HepG2 (cell line): ENCODE data around the gene SAXO1. TPM values are rescaled to one million over a fixed set of nuclear protein-coding genes. Genes with fewer than 3 reads are reported as not detected.

Experiments used
- ATAC-seq: fragments of 200-7000 bp; cut with Tn5 transposase; 3 replicates; pipeline ENCODE4 v1.9.1; 2020; ENCODE audit warnings: mild to moderate bottlenecking, moderate library complexity
- BruUV-seq: library from RNA; stranded (reverse); fragments of 400-500 nt; replicated peaks from 2 replicates; lab custom pipeline; 2021; lab: Mats Ljungman, UMichigan
- CTCF ChIA-PET: fragments of 300-600 bp; formaldehyde crosslinking; extraction: SDS; loops from one replicate; lab custom pipeline; 2021; ENCODE audit warnings: low total read pairs, inconsistent platforms, low intra/inter-chr PET ratio; lab: Yijun Ruan, JAX
- POLR2A ChIA-PET: fragments of 350-600 bp; sonication (Branson Sonifier 250); formaldehyde crosslinking; loops from one replicate; lab custom pipeline; 2020; ENCODE audit warnings: antibody characterized with exemption, inconsistent platforms; lab: Yijun Ruan, JAX
- DNase-seq: peaks from one replicate; pipeline ENCODE4 v3.0.0-alpha.2; 2015; ENCODE audit warnings: low spot score
- FAIRE-seq: peaks from 3 replicates; lab custom pipeline; 2011; peaks lifted over from hg19 to GRCh38; lab: Jason Lieb, UNC
- H2AFZ ChIP-seq: one replicate; pipeline ENCODE4 v1.6.1; 2011; ENCODE audit warnings: low read length, inconsistent platforms
- H3K27ac ChIP-seq: fragments of 300-600 bp; 3 replicates; pipeline ENCODE4 v1.8.0; 2011; ENCODE audit warnings: mixed run types, mild to moderate bottlenecking, mixed read lengths, low read length, inconsistent platforms; ENCODE audit not compliant: insufficient read depth; ENCODE audit errors: extremely low read length
- H3K27me3 ChIP-seq, 2 experiments: fragments of 200-600 bp in 1 of 2; 2 replicates in 1 of 2; 3 replicates in 1 of 2; pipeline versions ENCODE4 v1.6.0 to v1.8.0; 2011; ENCODE audit warnings: low read length in 2 of 2, mild to moderate bottlenecking in 2 of 2, moderate library complexity in 2 of 2, inconsistent platforms in 1 of 2; ENCODE audit not compliant: insufficient read depth in 2 of 2, control insufficient read depth in 1 of 2
- H3K36me3 ChIP-seq, 2 experiments: fragments of 200-600 bp in 1 of 2; replicated peaks in 1 of 2; 2 replicates in 1 of 2; 3 replicates in 1 of 2; pipeline versions ENCODE4 v1.5.1 to v1.8.0; 2011; ENCODE audit warnings: low read length in 2 of 2, inconsistent platforms in 1 of 2; ENCODE audit not compliant: insufficient read depth in 2 of 2, control insufficient read depth in 1 of 2
- H3K4me1 ChIP-seq: 2 replicates; pipeline ENCODE4 v1.5.1; 2012; ENCODE audit warnings: low read length, inconsistent platforms; ENCODE audit not compliant: insufficient read depth
- H3K4me2 ChIP-seq: 2 replicates; pipeline ENCODE4 v1.6.0; 2011; ENCODE audit warnings: low read depth, low read length, inconsistent platforms
- H3K4me3 ChIP-seq, 3 experiments: fragments of 200-600 bp in 1 of 3; sonication (generic), shearing (Covaris generic) in 1 of 3; replicated peaks in 1 of 3; 2 replicates each; pipeline ENCODE4 v1.5.1; 2011 to 2016; ENCODE audit warnings: low read length in 3 of 3, inconsistent platforms in 2 of 3, low read depth in 2 of 3, mild to moderate bottlenecking in 2 of 3, control low read depth in 1 of 3, mixed read lengths in 1 of 3; ENCODE audit not compliant: insufficient read depth in 1 of 3
- H3K79me2 ChIP-seq: one replicate; pipeline ENCODE4 v1.6.1; 2011; ENCODE audit warnings: low read length, inconsistent platforms; ENCODE audit not compliant: insufficient read depth
- H3K9ac ChIP-seq: 2 replicates; pipeline ENCODE4 v1.6.0; 2011; ENCODE audit warnings: mild to moderate bottlenecking, low read depth, low read length, inconsistent platforms; ENCODE audit not compliant: insufficient read depth
- H3K9me3 ChIP-seq: 2 replicates; pipeline ENCODE4 v1.5.1; 2012; ENCODE audit warnings: mild to moderate bottlenecking, low read length
- H4K20me1 ChIP-seq: 2 replicates; pipeline ENCODE4 v1.6.0; 2011; ENCODE audit warnings: inconsistent platforms, mild to moderate bottlenecking, low read length, moderate library complexity; ENCODE audit not compliant: insufficient read depth
- GATAD2A ChIP-seq: IDR thresholded peaks from 2 replicates; pipeline ENCODE4 v1.6.1; 2016
- GZF1 ChIP-seq: sonication (generic); formaldehyde crosslinking; IDR thresholded peaks from 2 replicates; pipeline ENCODE4 v1.5.1; 2020; ENCODE audit warnings: mild to moderate bottlenecking, missing genetic modification reagents
- SKIL ChIP-seq: sonication (generic); formaldehyde crosslinking; IDR thresholded peaks from 2 replicates; pipeline ENCODE4 v1.8.0; 2022; ENCODE audit warnings: missing genetic modification reagents, mild to moderate bottlenecking, moderate library complexity, borderline replicate concordance
- SRF ChIP-seq: IDR thresholded peaks from 2 replicates; pipeline ENCODE4 v1.6.1; 2011; ENCODE audit warnings: mild to moderate bottlenecking, low read depth, low read length, moderate library complexity
- TBX3 ChIP-seq: fragments of 450-650 bp; IDR thresholded peaks from 2 replicates; pipeline ENCODE4 v1.6.1; 2017; ENCODE audit warnings: antibody characterized with exemption, mild to moderate bottlenecking, inconsistent platforms, borderline replicate concordance
- ZGPAT ChIP-seq: IDR thresholded peaks from 2 replicates; pipeline ENCODE4 v1.6.1; 2016; ENCODE audit warnings: mild to moderate bottlenecking
- ZNF362 ChIP-seq: sonication (generic); formaldehyde crosslinking; IDR thresholded peaks from 2 replicates; pipeline ENCODE4 v1.4.0; 2020; ENCODE audit warnings: missing genetic modification reagents, mild to moderate bottlenecking, borderline replicate concordance
- ZNF407 ChIP-seq: sonication (generic); formaldehyde crosslinking; IDR thresholded peaks from one replicate; pipeline ENCODE4 v1.5.1; 2020; ENCODE audit warnings: mild to moderate bottlenecking, missing genetic modification reagents; ENCODE audit errors: not compliant biosample characterization
- ZNF431 ChIP-seq: sonication (generic); formaldehyde crosslinking; IDR thresholded peaks from 2 replicates; pipeline ENCODE4 v1.9.0; 2022; ENCODE audit warnings: missing genetic modification reagents, low read depth, mild to moderate bottlenecking, borderline replicate concordance
- ZNF441 ChIP-seq: sonication (generic); formaldehyde crosslinking; IDR thresholded peaks from 2 replicates; pipeline ENCODE4 v1.7.0; 2021; ENCODE audit warnings: missing genetic modification reagents, borderline replicate concordance
- ZNF572 ChIP-seq: sonication (generic); formaldehyde crosslinking; IDR thresholded peaks from 2 replicates; pipeline ENCODE4 v1.5.1; 2020; ENCODE audit warnings: mild to moderate bottlenecking, missing genetic modification reagents
- WGBS: methylation state at CpG from one replicate; pipeline ENCODE4 v1.1.6; 2017; ENCODE audit warnings: low lambda C conversion rate; 5-methylcytosine and 5-hydroxymethylcytosine counted together
- in situ Hi-C: cut with HindIII; loops from 2 replicates; pipeline ENCODE4 v1.10.0; 2017; ENCODE audit warnings: low pct_unique_long_range_greater_than_20kb; ENCODE audit not compliant: extremely low pct_ligation_motif_present
- intact Hi-C: fragments of 100-400 bp; cut with micrococcal nuclease; formaldehyde crosslinking; loops from one replicate; pipeline ENCODE4 v1.10.0; 2022; ENCODE audit not compliant: unreplicated experiment
- polyA plus RNA-seq, 8 experiments: library from polyadenylated mRNA; depleted of rRNA in 3 of 8; stranded (reverse) in 7 of 8; unstranded in 1 of 8; fragments of >200 nt; fragmentation: Illumina TruSeq in 4 of 8; extraction: Trizol in 4 of 8; gene quantifications; 2 replicates each; pipeline versions ENCODE4 v1.2.1 to v1.2.3, GENCODE V29; 2011 to 2016; ENCODE audit warnings: low read depth in 4 of 8, missing spikeins in 1 of 8, mixed read lengths in 1 of 8; ENCODE audit not compliant: insufficient read depth in 1 of 8
- total RNA-seq, 5 experiments: library from RNA; depleted of rRNA; stranded (reverse); fragments of >200 nt; fragmentation: Illumina TruSeq; extraction: Trizol; gene quantifications; 2 replicates each; pipeline ENCODE4 v1.2.3, GENCODE V29; 2016; ENCODE audit warnings: low read depth in 1 of 5

Gene SAXO1
- total and polyA plus RNA-seq, 2 of the 13 experiments (the other 11 are each of a cell fraction or from before 2014, with no cell fraction given) = not detected

- intact Hi-C loops = no loop called here
- in situ Hi-C loops = no loop called here
- H3K36me3 ChIP-seq = no peaks in the 10 kb centered on the region
- H3K27ac ChIP-seq = no peak overlapping the region
- no peaks in the 10 kb centered on the region for H3K9me3 ChIP-seq
- H3K9ac ChIP-seq = no peak overlapping the region
- no peak for ATAC-seq
- no peak overlapping the region for H3K4me2 ChIP-seq
- H3K79me2 ChIP-seq = no peaks in the 10 kb centered on the region
- FAIRE-seq = no peak
- peaks cover 8% of the 10 kb centered on the region for H3K4me1 ChIP-seq
- H4K20me1 ChIP-seq = no peaks in the 10 kb centered on the region
- no peaks in the 10 kb centered on the region for H3K27me3 ChIP-seq
- 23% methylated on average over 3 of the region's 3 CpGs for WGBS
- H3K4me3 ChIP-seq = no peak overlapping the region
- no peak for TF ChIP-seq ZNF362 (CRISPR knock-in tag)
- TF ChIP-seq ZNF431 = no peak
- TF ChIP-seq GATAD2A (CRISPR knock-in tag) = no peak
- TF ChIP-seq TBX3 = no peak
- TF ChIP-seq ZGPAT (CRISPR knock-in tag) = no peak
- no peak for TF ChIP-seq GZF1 (CRISPR knock-in tag)
- TF ChIP-seq SRF = no peak
- no peak for TF ChIP-seq ZNF441
- no peak for TF ChIP-seq ZNF572 (CRISPR knock-in tag)
- TF ChIP-seq SKIL = no peak
- no peak for TF ChIP-seq ZNF407
- ChIA-PET POLR2A (no interaction called here), CTCF (no interaction called here)
- no peak overlapping the region for H2AFZ ChIP-seq
- DNase-seq = no peak
- no TSS peak for BruUV-seq
Measured at GRCh38 chr9:18969128-18969527, 63.9 kb downstream of the SAXO1 start.
